NB4 (cell line): ENCODE data around the gene CENPH.

Experiments
- CTCF ChIP-seq: IDR thresholded peaks from one replicate; pipeline ENCODE4 v1.5.1; 2012; ENCODE audit warnings: low read depth, low read length
- MYC ChIP-seq: IDR thresholded peaks from 2 replicates; pipeline ENCODE4 v1.6.1; 2011; ENCODE audit warnings: low read depth, low read length
- POLR2A ChIP-seq: IDR thresholded peaks from 2 replicates; pipeline ENCODE4 v1.6.1; 2011; ENCODE audit warnings: mild to moderate bottlenecking; ENCODE audit not compliant: insufficient read length; ENCODE audit errors: extremely low read depth
- TF ChIP-seq, protein P1 (sequence below): IDR thresholded peaks from 2 replicates; pipeline ENCODE4 v1.6.1; 2011; ENCODE audit warnings: low read depth, low read length

DNA sequence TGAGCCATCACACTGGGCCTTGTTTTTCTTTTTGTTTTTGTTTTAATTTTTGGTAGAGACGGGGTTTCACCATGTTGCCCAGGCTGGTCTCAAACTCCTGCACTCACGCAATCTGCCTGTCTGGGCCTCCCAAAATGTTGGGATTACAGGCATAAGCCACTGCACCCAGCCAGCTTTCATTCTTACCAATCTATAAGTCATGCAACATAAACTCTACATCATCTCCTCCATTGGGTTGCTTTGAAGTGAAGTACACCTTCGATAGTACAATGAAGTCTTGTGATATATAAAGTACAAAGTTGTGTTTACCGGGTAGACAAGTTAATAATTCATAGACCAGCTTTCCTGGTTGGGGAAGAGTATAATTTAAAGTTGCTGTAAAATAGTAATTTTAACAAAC is 36.5 kb downstream of the CENPH start:
- TF ChIP-seq CTCF (no peak), POLR2A (no peak), MYC (no peak)
- TF ChIP-seq, protein P1, sequence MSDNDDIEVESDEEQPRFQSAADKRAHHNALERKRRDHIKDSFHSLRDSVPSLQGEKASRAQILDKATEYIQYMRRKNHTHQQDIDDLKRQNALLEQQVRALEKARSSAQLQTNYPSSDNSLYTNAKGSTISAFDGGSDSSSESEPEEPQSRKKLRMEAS, result no peak
